ENCODE data around the gene HNRNPK.

HNRNPK gene

GRCh38 chr9:83965350-83966208 lies 14.4 kb downstream of the HNRNPK start:
- peak overlapping the region; percentile 37; the same call in 1 of the 2 replicates for H3K27ac ChIP-seq
- TF ChIP-seq CTCF (conservative IDR thresholded peaks at IDR 0.05), result no peak

- H3K27ac ChIP-seq, result peak overlapping the region; percentile 37; the same call in 1 of the 2 replicates
- no peak for TF ChIP-seq CTCF (conservative IDR thresholded peaks at IDR 0.05)
Observed at GRCh38 chr9:83964973-83965349, 15.1 kb downstream of the HNRNPK start.

GRCh38 chr9:83962165-83962564 lies 17.9 kb downstream of the HNRNPK start:
- TF ChIP-seq CTCF (conservative IDR thresholded peaks at IDR 0.05), result no peak
- no peak overlapping the region for H3K27ac ChIP-seq

GRCh38 chr9:83960991-83961390 lies 19.0 kb downstream of the HNRNPK start:
- H3K27ac ChIP-seq, result no peak overlapping the region
- no peak for TF ChIP-seq CTCF (conservative IDR thresholded peaks at IDR 0.05)

GRCh38 chr9:83959061-83959460 lies 21.0 kb downstream of the HNRNPK start:
- H3K27ac ChIP-seq, result no peak overlapping the region

GRCh38 chr9:83957248-83957513 lies 22.8 kb downstream of the HNRNPK start:
- peak overlapping the region; percentile 81 for H3K27ac ChIP-seq

More at GRCh38 chr9:83959061-83959460, 21.0 kb downstream of the HNRNPK start:
- TF ChIP-seq CTCF (conservative IDR thresholded peaks at IDR 0.05), result no peak

More at GRCh38 chr9:83957248-83957513, 22.8 kb downstream of the HNRNPK start:
- TF ChIP-seq CTCF (conservative IDR thresholded peaks at IDR 0.05), result no peak

Data from VCaP (cell line).